ENCODE results near the gene VPS35L.

DNA sequence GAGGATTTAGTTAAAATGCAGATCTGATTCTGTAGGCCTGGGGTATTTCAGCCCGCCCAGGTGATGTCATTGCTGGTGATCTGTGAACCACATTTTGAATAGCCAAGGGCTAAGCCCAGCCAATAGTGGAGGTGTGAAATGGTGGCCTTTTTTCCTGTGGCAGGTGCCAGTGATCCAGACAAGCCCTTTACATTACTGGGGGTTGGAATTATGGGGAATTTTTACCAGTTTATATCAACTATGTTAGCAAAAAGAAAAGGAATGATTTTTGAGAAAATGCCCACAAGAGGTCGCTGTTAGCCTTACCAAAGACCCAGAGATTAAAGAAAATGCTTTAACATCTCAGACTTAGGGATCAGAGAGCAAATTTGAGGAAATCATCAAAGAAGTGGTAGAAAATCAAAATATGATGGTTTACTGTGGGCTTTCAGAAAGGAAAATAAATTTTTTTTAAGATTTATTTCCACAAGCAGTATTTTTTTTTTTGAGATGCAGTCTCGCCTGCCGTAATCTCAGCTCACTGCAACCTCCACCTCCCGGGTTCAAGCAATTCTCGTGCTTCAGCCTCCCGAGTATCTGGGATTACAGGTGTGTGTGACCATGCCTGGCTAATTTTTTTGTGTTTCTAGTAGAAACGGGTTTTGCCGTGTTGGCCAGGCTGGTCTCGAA lies 3.9 kb downstream of the VPS35L start:
- TF ChIP-seq, protein P1, sequence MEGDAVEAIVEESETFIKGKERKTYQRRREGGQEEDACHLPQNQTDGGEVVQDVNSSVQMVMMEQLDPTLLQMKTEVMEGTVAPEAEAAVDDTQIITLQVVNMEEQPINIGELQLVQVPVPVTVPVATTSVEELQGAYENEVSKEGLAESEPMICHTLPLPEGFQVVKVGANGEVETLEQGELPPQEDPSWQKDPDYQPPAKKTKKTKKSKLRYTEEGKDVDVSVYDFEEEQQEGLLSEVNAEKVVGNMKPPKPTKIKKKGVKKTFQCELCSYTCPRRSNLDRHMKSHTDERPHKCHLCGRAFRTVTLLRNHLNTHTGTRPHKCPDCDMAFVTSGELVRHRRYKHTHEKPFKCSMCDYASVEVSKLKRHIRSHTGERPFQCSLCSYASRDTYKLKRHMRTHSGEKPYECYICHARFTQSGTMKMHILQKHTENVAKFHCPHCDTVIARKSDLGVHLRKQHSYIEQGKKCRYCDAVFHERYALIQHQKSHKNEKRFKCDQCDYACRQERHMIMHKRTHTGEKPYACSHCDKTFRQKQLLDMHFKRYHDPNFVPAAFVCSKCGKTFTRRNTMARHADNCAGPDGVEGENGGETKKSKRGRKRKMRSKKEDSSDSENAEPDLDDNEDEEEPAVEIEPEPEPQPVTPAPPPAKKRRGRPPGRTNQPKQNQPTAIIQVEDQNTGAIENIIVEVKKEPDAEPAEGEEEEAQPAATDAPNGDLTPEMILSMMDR (conservative IDR thresholded peaks at IDR 0.05; ENCODE audit: low read depth in 2 of 2), result peak; percentile 57 to 92
- TF ChIP-seq EZH2phosphoT487 (IDR thresholded peaks at IDR 0.05; ENCODE audit: unreplicated experiment) (no peak), CREB1 (CRISPR knock-in tag; IDR thresholded peaks at IDR 0.05; ENCODE audit: low read depth) (no peak), POLR2AphosphoS5 (IDR thresholded peaks at IDR 0.05; ENCODE audit: low read depth) (no peak), EZH2 (IDR thresholded peaks at IDR 0.05; ENCODE audit: low read depth, unreplicated experiment) (no peak)
